ENCODE data around the gene DLEC1.

DNA sequence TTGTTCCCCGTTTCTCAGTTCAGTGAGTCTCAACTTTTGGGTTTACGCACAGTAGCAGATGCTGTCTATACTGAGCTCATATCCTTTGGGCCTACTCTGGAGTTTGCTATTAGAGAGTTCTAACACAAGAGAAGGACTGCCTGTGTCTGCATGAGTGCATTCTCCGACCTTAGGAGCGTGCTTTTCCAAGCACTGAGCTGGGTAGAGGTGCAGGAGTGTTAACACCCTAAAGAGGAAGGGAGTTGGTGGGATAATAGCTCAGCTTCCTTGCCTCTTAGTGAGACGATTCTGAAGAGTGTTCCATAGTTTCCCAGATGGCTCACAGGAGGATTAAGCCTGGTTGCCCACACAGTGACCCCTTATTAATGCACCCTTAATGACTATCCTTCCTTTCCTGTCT lies 119.5 kb downstream of the DLEC1 start:
- TF ChIP-seq, protein P1, sequence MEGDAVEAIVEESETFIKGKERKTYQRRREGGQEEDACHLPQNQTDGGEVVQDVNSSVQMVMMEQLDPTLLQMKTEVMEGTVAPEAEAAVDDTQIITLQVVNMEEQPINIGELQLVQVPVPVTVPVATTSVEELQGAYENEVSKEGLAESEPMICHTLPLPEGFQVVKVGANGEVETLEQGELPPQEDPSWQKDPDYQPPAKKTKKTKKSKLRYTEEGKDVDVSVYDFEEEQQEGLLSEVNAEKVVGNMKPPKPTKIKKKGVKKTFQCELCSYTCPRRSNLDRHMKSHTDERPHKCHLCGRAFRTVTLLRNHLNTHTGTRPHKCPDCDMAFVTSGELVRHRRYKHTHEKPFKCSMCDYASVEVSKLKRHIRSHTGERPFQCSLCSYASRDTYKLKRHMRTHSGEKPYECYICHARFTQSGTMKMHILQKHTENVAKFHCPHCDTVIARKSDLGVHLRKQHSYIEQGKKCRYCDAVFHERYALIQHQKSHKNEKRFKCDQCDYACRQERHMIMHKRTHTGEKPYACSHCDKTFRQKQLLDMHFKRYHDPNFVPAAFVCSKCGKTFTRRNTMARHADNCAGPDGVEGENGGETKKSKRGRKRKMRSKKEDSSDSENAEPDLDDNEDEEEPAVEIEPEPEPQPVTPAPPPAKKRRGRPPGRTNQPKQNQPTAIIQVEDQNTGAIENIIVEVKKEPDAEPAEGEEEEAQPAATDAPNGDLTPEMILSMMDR (conservative IDR thresholded peaks at IDR 0.05): no peak
- TF ChIP-seq ZFX (IDR thresholded peaks at IDR 0.05): no peak
